GM19239 (cell line): ENCODE results near the gene FYN.
A peak's percentile ranks its signal among the peaks of the same experiment; 100 is the strongest.

Experiments used
- DNase-seq: peaks from one replicate; pipeline ENCODE4 v3.0.0; 2011; ENCODE audit warnings: low spot score; ENCODE audit not compliant: insufficient read length
- FAIRE-seq: peaks from 2 replicates; lab custom pipeline; 2011; peaks lifted over from hg19 to GRCh38; lab: Jason Lieb, UNC

FYN gene

DNA sequence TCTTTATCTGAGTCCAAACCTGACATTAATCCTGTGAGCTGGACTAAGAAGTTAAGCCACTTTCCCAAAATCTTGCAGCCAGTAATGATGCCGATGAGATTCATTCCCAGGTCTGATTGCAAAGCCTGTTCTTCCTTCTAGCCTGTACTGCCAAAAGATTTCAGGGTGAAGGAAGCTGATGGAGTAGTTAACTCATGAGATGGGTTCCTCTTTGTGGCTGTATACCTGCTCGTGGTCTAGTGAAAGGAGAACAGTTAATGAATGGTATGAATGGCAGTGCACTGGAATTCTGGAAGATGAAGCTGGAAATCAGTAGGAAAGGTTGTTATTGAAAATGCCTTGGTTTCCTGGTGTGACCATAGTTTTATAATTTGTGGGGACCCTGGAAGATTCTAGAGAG is 112.0 kb downstream of the FYN start:
- no peak for FAIRE-seq
- no peak for DNase-seq

DNA sequence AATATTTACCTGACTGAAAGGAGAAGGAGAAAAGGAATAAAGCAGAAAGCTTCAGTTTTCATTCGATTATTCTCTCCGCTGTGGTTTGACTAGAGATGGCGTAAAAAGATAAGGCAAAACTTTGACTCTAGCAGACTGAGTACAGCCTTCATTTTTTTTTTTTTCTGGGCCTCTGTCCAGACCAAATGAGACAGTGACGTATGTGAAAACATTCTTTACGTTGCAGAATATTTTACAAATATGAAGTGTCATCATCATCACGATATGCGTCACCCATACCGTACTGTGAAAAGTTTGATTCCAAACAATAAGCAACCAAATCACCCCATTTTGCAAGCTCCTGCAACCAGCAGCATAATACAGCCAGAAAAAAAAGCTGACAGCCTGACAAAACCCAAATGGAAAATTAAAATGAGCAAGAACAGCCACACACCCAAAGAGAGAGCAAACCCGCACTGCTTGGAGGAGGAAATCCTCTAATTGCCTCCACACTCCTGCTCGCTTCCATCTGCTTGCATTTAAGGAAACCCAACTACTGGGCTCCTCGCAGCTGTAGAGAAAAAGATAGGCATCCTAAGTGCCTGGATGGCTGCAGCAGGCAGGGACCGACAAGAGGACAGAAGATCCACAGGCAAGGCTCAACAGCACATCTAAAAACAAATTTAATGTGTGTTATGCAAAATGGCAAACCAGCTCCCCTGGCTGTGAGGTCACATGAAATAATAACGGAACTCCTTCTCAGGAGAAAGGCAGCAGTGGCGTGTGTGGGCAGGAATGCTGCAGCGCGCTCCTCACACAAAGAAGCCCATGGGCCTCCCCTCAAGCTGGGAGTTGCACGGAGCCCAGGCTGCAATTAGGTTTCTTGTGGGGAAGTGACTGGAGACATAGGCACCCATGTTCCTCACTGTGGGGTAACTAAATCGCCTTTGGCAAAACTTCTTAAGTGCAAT is 113.1 kb downstream of the FYN start:
- no peak for FAIRE-seq

DNA sequence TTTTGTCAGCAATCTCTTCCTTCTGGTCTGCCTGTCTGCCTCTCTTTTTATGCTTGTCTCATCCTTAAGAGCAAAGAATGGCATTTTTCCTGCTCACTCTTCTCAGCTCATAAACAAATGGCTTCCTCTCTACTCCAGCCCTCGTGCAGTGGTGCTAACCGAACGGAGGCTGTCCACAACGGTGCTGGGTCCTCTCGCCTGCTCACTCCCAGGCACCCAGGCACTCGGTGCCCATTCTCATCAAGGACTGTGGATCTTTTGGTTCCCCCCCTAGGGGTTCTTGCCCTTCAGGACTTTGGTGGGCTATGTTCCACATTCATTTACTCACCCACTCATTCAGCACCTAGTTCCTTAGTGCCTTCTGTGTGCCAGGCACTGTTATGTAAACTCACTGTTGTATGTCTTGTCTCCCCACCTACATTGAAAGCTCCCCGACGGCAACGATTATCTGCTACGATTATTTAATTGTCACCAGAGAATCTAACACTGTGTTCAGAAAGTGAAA is 113.9 kb downstream of the FYN start:
- DNase-seq: no peak
- FAIRE-seq: no peak

More for the DNA sequence above, 113.1 kb downstream of the FYN start:
- no peak for DNase-seq

DNA sequence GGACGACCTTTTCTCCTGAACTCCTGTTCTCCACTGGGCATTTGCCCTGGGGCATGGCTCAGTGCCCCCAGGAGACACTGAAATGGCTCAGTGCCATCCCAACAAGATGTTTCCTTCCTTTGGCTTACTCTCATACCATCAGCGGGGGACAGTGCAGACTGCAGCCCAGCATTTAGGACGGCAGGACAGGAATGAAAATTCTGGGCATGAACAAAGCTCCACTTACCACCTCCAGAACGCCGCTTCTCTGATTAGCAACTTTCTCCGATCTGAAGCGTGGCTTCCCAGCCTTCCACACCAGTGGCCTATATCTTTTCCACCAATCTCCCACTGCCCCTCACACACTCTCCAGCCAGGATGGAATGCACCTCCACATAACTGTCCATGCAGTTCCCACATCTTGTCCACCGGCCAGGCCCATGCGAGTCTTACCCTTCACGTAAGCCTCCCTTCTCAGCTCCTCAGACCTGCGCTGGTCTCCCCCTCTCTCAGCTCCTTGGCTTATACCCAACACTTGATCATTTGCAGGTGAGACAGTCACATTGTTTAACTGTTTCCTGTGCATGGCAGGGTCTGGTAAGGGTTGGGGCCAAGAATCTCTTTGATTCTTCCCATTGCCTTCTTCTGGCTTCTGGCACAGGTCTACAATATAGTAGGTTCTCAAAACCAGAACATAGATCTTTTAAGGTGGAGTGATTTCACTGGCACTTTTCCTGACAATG is 114.5 kb downstream of the FYN start:
- no peak for DNase-seq

DNA sequence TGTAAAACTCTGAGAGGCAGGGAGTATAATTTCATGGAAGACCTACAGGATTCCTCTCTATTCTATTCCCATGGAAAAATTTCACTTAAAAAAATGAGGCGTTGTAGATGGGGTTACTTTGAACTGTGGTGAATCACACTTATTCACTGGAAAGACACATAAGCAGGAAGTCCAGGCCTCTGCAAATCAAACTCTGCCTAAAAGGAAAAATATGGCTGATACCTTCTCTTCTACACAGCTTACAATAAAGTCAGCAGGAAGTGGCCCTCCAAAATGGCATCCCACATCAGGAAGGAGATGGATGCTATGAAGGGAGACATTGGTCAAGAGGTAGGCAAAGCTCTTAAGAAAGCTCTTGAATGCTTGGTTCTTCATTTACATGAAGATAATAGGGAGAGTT is 115.9 kb downstream of the FYN start:
- no peak for FAIRE-seq

More for the DNA sequence above, 114.5 kb downstream of the FYN start:
- FAIRE-seq: no peak

DNA sequence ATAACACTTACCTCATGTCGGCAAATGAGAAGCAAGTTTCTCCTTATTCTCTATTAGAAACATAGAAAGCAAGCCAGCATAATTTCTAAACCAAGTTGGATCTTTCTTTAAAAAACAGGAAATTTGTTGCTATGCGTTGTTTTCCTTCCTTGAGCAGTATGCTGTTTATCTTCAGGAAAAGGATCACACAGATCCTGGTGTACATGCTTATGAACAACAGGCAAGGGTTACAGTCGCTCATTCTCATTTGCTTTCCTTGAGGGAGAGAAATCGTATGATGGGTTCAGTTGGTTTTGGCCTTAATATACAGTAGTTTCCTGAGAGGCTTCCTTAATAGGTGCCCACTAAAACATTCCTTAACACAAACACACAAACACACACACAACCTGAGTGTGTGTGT is 118.8 kb downstream of the FYN start:
- DNase-seq (no peak), FAIRE-seq (no peak)

More for the DNA sequence above, 115.9 kb downstream of the FYN start:
- no peak for DNase-seq

DNA sequence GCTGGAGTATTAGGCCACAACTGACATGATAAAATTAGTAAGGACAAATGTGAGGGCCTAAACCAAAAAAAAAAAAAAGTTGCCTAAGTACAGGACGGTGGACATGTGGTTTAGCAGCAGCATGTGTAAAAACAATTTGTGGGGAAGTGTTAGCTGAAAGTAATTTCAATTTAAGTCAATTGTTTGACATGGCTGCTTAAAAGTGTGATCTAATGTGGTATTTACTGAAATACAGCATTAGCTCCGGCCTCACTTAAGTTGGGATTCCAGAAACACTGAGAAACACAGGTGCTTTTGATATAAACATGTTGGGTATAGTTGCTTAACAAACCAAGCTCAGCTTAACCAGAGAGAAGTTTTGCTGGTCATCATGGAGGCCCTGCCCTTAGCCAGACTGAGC is 119.7 kb downstream of the FYN start:
- FAIRE-seq (peak; percentile 72), DNase-seq (no peak)

DNA sequence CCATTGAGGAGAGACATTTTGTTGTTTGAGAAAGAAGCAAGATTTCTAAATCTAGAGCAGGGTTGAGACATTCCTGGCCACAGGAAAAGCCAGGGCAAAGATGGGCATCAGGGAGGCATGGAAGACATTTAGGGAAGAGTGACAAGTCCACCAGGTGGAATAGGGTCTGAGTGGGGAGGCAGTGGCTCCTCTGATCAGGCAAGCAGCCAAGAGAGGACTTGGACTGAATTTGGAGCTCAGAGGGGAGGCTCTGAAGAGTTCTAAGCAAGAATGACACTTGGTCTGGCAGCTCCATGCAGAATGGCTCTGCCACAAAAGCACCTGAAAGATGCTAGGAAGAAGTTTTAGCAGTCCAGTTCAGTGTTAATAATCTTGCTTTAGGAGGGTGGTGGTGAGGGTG is 120.8 kb downstream of the FYN start:
- FAIRE-seq (no peak), DNase-seq (no peak)

DNA sequence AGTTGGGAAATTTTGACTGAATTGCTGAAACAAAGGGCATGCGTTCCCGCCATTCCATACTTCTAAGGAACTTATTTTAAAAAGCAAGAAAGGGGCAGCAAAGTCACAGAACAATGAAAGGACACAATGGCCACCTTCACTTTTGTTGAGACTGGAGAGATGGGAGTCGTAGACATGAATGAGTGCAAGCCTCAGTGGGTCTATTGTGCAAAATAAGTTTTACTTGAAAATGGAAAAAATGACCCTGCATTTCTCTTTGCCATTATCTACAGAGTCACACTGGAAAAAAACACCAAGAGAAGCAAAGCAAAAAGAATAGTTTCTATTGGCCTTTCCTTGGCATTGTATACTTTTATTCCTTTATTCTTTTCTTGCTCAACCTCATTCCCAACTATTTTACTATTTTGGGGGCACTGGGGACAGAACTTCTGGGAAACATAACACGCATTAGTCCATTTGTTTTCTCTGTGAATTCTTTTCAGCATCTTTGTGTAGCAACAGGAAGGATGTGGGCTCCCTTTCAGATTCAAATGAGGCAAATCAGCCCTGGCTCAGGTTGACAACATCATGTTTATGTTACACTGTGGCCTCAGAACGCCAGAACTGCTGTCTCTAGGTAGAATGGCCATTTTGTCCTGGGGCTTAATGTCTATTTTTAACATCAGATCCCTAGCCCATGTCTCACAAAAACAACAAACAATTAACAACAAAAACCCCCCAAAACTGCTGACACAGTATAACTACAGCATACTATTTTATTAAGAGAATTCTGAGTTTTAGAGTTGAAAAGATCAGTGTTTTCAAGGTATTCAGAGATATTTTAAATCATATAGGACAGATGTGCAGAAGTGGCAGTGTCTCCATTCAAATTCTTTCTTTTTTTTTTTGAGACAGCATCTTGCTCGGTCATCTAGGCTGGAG is 122.2 kb downstream of the FYN start:
- no peak for DNase-seq
- FAIRE-seq: peak; percentile 92

DNA sequence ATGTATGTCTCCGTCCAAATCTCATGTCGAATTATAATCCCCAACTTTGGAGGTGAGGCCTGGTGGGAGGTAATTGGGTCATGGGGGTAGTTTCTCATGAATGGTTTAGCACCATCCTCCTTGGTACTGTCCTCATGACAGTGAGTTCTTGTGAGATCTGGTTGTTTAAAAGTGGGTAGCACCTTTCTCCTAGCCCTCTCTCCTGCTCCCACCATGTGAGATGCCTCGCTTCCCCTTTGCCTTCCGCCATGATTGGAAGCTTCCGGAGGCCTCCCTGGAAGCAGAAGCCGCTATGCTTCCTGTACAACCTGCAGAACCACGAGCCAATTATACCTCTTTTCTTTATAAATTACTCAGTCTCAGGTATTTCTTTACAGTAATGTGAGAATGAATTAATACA is 123.1 kb downstream of the FYN start:
- FAIRE-seq: no peak

DNA sequence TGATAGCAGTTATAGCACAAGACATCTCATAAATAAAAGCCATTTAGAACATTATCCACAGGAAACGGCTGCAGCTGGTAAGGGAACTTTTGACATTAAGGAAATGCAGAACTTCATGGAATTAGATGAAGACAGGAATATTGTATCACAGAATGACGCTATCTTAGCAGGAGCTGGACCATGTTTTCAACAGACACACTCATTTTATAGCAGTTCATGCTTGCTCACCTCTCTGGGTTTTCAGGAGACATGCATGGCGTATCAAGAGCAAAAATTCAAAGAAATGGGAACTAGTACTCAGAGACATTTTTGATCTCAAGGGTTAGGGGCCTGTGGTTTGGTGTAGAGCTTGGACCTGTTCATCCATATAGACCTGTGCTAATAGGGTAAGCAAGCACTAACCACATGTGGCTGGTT is 125.0 kb downstream of the FYN start:
- FAIRE-seq (peak; percentile 33), DNase-seq (no peak)

More for the DNA sequence above, 123.1 kb downstream of the FYN start:
- DNase-seq: no peak

DNA sequence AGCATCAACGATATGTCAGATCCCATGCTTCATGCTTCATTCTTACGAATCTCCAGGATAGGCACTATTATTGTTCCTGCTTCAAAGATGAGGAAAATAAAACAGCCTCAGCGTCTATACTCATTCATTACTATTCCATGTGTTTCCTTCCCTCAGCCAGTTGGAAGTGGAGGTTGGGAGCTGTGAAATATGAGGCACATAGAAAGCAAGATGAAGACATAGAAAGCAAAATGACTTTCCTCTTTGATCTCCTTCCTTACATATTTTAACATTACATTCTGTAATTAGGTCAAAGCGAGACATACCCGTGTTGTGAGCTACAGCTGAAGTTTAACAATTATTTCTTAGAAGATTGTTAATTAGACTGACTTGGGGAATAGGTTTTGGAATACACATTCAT is 125.4 kb downstream of the FYN start:
- no peak for FAIRE-seq
- no peak for DNase-seq

DNA sequence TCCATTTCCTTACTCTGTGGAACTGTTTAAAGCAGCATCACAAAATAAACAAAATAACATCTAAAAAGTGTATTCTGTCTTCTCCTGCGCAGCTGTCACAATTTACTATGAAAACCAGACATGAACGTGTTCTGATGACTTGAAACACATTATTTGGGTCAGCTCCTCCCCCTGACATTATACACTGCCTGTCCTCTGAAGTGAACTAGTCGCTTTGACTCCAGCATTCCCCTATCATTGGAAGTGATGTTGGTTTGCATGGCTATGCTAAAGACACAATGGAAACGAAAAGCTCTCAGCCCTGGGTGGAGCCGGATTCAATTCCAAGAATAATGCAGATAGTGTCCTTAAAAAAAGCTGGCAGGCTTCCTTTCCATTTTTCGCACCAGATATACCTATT is 125.9 kb downstream of the FYN start:
- FAIRE-seq (no peak), DNase-seq (no peak)

DNA sequence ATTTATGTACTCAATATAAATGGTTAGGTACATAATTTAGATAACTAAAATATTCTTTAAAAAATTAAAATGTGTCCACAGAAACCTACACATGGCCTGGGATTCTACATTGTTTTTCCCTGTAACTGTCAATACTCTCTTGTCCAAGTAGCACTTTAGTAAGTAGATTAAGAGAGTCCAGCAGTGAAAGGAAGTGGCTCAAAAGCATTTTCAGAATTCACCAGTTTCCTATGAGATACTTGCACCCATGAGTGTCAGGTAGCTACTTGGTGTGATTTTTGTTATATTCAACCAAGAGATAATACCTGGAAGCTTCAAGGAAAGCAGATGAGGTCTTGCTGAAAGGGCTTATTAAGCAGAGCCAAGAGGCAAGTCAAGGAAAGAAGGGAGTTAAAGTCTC is 126.3 kb downstream of the FYN start:
- DNase-seq (no peak), FAIRE-seq (no peak)

DNA sequence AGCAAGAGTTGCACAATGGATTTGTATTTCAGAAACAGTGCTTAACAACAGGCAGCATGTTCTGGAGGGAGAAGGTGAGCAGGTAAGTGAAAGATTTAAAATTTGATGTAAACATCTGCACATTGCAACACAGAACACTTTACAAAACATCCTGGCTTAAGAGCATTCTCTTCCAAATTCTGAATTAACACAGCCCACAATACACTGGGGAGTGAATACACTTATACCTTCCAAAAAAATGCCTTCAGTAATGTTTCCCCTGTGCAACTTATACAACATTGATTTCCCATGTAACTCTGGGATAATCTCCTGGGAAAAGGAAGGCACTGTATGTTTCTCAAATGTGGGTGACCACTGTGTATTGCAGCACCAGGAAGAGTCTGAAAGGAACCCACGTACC is 127.6 kb downstream of the FYN start:
- FAIRE-seq (no peak), DNase-seq (no peak)

DNA sequence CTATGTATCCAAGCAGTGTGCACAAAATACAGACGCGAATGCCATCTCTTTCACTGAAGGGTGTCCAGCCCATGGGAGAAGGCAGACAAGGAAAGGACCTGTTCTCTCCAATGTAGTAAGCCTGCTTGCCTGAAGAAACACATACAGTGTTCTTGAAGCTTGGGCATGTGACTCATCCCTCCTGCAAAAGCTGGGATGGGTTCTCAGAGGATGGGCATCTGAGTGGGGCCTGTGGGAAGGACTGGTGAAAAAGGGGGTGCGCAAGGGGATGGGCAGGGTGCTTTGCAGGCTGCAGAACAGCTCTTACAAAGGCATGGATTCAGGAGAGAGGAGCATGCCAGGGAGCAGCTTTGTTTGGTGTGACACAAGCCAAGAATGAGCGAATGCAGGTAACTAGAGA is 128.1 kb downstream of the FYN start:
- FAIRE-seq: no peak

DNA sequence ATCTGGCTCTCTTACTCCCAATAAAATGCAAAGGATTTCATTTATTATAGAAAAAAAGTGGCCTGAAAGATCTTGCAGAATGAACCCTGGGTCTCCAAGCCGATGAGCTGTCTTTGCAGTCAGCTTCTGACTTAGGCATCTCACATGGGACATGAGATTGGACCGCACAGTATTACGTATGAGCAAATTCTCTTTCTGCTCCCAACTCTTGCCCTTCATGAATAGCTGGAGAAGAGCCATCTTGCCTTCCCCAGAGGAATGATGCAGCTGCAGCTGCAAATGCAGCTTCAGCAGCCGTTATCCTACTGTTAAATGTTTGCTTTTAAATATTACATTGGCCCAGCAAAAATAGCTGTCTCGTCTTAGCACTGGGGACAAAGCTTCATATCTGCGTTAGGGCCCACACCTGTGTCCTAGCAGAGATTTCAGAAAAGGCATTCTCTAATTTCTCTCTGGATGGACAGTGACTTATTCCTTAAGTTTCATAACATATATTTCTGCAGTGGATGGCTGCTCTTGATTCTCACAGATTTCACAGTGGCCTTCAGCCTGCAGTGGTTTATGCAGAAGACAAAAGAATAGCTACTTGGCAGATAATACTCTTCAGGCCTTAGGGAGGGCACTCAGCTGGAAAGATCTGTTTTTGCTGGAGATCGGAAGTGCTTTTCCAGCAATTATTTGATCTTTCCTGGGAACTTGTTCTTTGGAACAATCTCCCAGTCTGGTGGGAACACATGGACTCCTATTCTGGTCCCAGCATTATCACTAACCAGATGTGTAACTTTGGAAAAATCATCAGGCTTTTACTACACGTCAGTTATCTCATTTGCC is 129.2 kb downstream of the FYN start:
- FAIRE-seq (no peak), DNase-seq (no peak)

More for the DNA sequence above, 128.1 kb downstream of the FYN start:
- no peak for DNase-seq

DNA sequence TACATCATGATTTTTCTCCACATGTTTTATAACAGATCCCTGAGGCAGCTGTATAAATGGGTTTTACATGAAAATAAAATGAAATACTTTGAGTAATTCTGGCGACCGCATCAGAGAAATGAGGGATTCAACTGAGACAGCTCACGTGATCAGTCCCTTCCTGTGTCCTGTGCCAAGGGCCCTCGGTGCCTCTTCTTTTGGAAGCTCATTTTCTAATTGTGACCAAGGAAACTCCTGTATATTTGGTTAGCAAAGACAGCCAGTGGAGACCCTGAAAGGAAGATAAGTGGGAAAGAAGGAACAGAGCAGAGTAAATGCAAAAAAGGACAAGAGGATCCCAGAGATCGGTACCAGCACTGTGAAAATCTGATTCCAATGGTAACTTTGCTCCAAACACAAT is 129.9 kb downstream of the FYN start:
- FAIRE-seq (no peak), DNase-seq (no peak)
